ENCODE data around the gene SCG3.

GRCh38 chr15:51661072-51661471 is 20.2 kb upstream of the SCG3 start:
- TF ChIP-seq, protein P1, sequence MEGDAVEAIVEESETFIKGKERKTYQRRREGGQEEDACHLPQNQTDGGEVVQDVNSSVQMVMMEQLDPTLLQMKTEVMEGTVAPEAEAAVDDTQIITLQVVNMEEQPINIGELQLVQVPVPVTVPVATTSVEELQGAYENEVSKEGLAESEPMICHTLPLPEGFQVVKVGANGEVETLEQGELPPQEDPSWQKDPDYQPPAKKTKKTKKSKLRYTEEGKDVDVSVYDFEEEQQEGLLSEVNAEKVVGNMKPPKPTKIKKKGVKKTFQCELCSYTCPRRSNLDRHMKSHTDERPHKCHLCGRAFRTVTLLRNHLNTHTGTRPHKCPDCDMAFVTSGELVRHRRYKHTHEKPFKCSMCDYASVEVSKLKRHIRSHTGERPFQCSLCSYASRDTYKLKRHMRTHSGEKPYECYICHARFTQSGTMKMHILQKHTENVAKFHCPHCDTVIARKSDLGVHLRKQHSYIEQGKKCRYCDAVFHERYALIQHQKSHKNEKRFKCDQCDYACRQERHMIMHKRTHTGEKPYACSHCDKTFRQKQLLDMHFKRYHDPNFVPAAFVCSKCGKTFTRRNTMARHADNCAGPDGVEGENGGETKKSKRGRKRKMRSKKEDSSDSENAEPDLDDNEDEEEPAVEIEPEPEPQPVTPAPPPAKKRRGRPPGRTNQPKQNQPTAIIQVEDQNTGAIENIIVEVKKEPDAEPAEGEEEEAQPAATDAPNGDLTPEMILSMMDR (IDR thresholded peaks at IDR 0.05): no peak
- no peak for TF ChIP-seq POLR2A (IDR thresholded peaks at IDR 0.05)
